A172 (cell line): Measurements from ENCODE around the gene TSSK1B. TPM values are rescaled to one million over a fixed set of nuclear protein-coding genes. Genes with fewer than 3 reads are reported as not detected.
"Not testable (repeated sequence)": the region's sequence is repeated elsewhere in the genome, so short reads cannot be mapped to it uniquely, and the experiment has no call there.

Experiments
- DNase-seq: peaks from one replicate; pipeline ENCODE4 v3.0.0-alpha.2; 2015; ENCODE audit warnings: low spot score
- total RNA-seq: library from RNA; depleted of rRNA; stranded (reverse); fragments of >200 nt; shearing (Covaris generic); gene quantifications from 2 replicates; pipeline ENCODE4 v1.2.3, GENCODE V29; 2014; rRNA removed

The TSSK1B gene
- total RNA-seq, 1 experiment from 2014 or later: not detected

DNA sequence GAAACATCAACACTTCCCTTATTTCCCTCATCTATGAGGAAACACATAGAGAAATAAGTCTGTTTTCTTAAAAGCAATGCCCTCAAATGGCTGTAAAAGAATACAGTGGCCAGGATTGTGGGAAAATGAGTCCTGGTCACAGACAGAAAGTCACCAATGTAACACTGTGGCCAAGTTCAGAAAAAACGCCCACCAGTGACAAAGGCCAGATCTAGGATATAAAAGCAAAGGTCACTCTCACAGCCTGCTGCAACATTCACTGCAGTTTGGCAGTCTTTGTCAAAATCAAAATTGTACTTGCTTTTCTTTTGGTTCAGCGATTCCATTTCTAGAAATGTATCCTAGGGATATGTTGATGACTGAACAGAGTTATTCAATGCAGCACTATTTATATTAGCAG, 30.5 kb downstream of the TSSK1B start:
- DNase-seq: no peak

DNA sequence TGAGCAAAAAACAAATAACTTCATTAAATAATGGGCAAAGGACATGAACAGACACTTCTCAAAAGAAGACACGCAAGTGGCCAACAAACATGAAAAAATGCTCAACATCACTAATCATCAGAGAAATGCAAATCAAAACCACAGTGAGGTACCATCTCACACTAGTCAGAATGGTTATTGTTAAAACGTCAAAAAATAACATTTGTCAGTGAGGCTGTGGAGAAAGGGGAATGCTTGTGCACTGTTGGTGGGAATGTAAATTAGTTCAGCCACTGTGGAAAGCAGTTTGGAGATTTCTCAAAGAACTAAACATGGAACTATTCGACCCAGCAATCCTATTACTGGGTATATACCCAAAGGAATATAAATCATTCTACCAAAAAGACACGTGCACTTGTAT, 36.8 kb downstream of the TSSK1B start:
- DNase-seq: not testable (repeated sequence)

DNA sequence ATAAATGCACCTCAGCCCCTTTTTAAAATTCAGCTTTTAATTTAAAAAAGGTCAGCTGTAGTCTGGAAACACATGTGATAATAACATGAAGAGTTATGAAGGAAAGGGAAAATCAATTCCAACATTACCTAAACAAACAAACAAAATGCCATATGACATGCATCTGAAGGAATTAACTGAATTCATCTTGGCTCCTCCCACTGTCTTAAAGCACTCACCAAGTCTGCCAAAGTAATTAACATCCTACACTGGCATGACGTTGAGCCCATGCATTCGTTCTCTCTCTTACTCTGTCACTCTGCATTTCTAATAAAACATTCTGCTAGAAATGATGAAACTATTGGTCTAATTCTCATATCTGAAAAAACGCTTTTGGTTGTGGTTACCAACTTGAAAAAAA, 37.7 kb downstream of the TSSK1B start:
- DNase-seq: no peak

DNA sequence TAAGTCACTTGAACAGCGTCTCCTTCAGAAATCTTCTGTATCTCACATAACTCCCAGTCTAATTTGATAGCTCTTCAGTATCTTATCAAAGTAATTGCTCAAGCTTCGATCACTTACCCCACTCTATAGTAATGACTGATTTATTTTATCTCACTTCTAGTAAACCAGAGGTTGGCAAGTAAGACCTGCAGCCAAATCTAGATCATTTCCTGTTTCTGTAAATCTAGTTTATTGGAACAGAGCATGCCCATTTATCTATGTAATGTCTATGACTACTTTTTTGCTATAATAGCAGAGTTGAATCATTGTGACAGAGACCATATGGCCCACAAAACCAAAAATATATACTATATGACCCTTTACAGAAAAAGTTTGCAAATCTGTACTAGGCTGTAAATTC, 40.1 kb downstream of the TSSK1B start:
- no peak for DNase-seq

DNA sequence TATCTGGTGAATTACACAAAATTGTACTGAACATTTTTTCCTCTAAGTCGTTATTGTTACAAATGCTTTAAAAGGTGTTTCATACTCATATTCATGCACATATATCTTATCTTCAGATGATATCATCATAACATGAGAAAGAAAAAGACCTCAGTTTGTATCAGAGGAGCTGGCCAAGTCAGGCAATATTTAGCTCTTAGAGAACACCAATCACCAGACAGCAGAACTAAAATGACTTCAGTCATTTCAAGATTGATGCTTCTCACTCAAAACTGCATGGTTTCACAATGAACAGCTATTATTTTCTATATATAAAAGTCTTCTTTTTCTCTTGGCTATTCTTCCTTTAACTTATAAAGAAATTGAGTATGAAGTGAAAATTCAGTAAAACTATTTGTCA, 44.6 kb downstream of the TSSK1B start:
- DNase-seq: no peak

DNA sequence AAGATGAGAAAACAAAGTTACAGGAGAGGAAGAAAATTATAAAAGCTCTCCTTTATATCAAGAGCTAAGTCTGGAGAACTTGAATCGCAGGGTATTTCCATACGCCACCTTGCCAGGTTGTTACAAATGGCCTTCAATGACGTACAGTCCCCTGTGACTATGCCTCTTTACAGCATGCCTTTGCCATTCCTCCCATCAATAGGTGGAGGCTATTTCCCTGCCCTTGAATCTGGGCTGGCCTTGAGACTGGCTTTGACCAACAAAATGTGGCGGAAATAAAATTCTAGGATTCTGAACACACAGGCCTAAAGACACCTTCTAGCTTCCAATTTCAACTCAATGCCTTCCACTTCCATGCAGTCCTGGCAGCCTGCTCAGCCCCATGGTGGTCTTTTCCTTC, 45.7 kb downstream of the TSSK1B start:
- DNase-seq: no peak

DNA sequence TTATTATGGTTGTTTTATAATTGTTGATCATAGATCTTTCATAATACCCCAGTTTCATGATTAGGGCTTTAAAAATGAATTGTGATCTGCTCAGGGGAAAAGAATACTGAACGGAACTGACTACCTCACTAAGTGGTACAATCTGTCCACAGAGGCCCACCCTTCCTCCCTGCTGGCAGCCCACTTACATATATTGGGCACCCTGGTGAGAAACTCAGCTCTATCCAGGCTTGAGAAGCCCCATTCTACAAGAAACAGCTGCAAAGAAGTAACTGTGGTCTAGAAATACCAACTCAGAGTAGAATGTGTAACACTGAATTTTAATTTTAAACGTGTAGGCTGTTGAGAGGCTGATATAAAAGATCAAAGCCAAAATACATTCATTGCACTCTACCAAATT, 46.9 kb downstream of the TSSK1B start:
- no peak for DNase-seq

DNA sequence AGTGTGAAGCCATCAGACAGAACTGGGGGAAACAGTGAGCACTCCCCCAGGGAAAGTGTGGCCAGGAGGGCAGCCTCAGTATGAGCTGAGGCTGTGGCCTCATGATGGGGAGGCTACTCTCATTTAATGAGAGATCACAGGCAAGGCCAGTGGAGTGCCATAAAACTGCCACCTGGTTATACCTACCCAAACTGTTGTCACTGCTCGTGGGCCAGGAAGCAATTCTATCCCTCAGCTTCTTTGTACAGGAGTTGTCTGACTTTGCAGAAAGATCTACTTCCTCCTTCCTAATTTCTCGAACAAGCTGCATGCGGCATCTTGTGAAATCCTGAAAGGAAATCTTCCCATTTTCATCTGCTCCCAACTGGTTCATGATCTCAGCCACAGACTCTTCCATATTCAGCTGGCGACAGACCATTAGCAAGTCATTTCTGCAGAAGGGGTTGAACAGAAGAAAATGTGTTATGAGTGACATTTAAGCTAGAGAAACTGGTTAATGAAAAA, 50.0 kb downstream of the TSSK1B start:
- DNase-seq: no peak

DNA sequence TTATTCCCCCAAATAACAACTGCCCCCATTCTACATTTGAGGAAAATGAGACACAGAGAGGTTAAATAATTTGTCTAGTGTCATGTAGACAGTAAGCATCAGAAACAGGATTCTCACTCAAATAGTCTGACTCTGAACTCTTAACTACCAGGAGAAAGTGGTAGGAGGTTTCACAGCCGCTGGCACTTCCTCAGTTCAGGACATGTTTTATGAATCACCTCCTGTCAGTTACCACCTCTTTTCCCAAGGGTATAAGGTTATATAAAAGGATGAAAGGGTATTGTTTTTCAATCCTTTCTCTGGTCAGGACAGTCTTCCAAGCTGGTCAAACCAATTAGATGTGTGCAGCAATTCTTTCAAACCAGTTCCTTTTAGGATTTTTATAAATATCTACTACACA, 52.1 kb downstream of the TSSK1B start:
- no peak for DNase-seq

Other genes with a start within 250 kb of the TSSK1B start
- gene MCC, start 53.5 kb upstream of the TSSK1B start, total RNA-seq: 1.8 and 2.4 TPM in 2 replicates
- 14.8 and 18.0 TPM in 2 replicates for gene YTHDC2, start 78.7 kb upstream of the TSSK1B start, total RNA-seq